Measurements from ENCODE around the gene LGR5. TPM values are rescaled to one million over a fixed set of nuclear protein-coding genes. Genes with fewer than 3 reads are reported as not detected.

Gene LGR5
- total and polyA plus RNA-seq, 3 experiments from 2014 or later, result not detected

GRCh38 chr12:71587012-71587411 lies 147.4 kb downstream of the LGR5 start:
- Histone ChIP-seq H3K9me3 (ENCODE audit: low read length) (no peaks in the 10 kb centered on the region), H3K4me1 (ENCODE audit: insufficient read depth, low read length) (no peaks in the 10 kb centered on the region), H3K27me3 (ENCODE audit: insufficient read depth, low read length, poor library complexity, severe bottlenecking) (peaks cover 4% of the 10 kb centered on the region), H3K27ac (ENCODE audit: low read depth, low read length) (no peak overlapping the region), H3K4me3 (ENCODE audit: low read length) (no peak overlapping the region), H3K36me3 (ENCODE audit: insufficient read depth, low read length) (no peaks in the 10 kb centered on the region)
- POLR2A ChIA-PET, result no interaction called here
- Mint-ChIP-seq H3K36me3 (peaks cover 0 to 2% (median 0%) of the 10 kb centered on the region in 3 donors), H3K4me3 (no peak overlapping the region), H3K9me3 (no peaks in the 10 kb centered on the region), H3K27ac (no peak overlapping the region), H3K27me3 (peaks cover 11 to 51% of the 10 kb centered on the region in 2 donors), H3K4me1 (no peaks in the 10 kb centered on the region)
- CTCF ChIA-PET, result no interaction called here
- DNase-seq, result no peak

GRCh38 chr12:71589478-71589881 lies 149.9 kb downstream of the LGR5 start:
- Histone ChIP-seq H3K27ac (ENCODE audit: low read depth, low read length) (no peak overlapping the region), H3K9me3 (ENCODE audit: low read length) (no peaks in the 10 kb centered on the region), H3K27me3 (ENCODE audit: insufficient read depth, low read length, poor library complexity, severe bottlenecking) (no peaks in the 10 kb centered on the region), H3K4me3 (ENCODE audit: low read length) (no peak overlapping the region), H3K4me1 (ENCODE audit: insufficient read depth, low read length) (no peaks in the 10 kb centered on the region), H3K36me3 (ENCODE audit: insufficient read depth, low read length) (no peaks in the 10 kb centered on the region)
- no peak overlapping the region for H3K4me3 Mint-ChIP-seq
- CTCF ChIA-PET, result no interaction called here
- H3K27me3 Mint-ChIP-seq, result peaks cover 16 to 64% of the 10 kb centered on the region in 2 donors
- no peak for DNase-seq
- H3K4me1 Mint-ChIP-seq, result no peaks in the 10 kb centered on the region
- H3K36me3 Mint-ChIP-seq, result peaks cover 0 to 3% (median 0%) of the 10 kb centered on the region in 3 donors
- no peaks in the 10 kb centered on the region for H3K9me3 Mint-ChIP-seq
- POLR2A ChIA-PET, result no interaction called here
- no peak overlapping the region for H3K27ac Mint-ChIP-seq

- no peaks in the 10 kb centered on the region for H3K4me1 Mint-ChIP-seq
These were observed 152.0 kb downstream of the LGR5 start for GRCh38 chr12:71591601-71592000.

GRCh38 chr12:71592841-71593240 lies 153.2 kb downstream of the LGR5 start:
- POLR2A ChIA-PET, result no interaction called here
- H3K27ac ChIP-seq (ENCODE audit: low read depth, low read length), result no peak overlapping the region
- H3K27me3 ChIP-seq (ENCODE audit: insufficient read depth, low read length, poor library complexity, severe bottlenecking), result no peaks in the 10 kb centered on the region
- H3K4me1 ChIP-seq (ENCODE audit: insufficient read depth, low read length), result no peaks in the 10 kb centered on the region
- Mint-ChIP-seq H3K9me3 (no peaks in the 10 kb centered on the region), H3K36me3 (peaks cover 0 to 3% (median 0%) of the 10 kb centered on the region in 3 donors), H3K27me3 (peaks cover 23 to 66% of the 10 kb centered on the region in 2 donors), H3K4me3 (no peak overlapping the region), H3K27ac (no peak overlapping the region), H3K4me1 (no peaks in the 10 kb centered on the region)
- H3K9me3 ChIP-seq (ENCODE audit: low read length), result no peaks in the 10 kb centered on the region
- no peak for DNase-seq
- CTCF ChIA-PET, result no interaction called here
- no peaks in the 10 kb centered on the region for H3K36me3 ChIP-seq (ENCODE audit: insufficient read depth, low read length)
- H3K4me3 ChIP-seq (ENCODE audit: low read length), result no peak overlapping the region

More at GRCh38 chr12:71591601-71592000, 152.0 kb downstream of the LGR5 start:
- Mint-ChIP-seq H3K27ac (no peak overlapping the region), H3K9me3 (no peaks in the 10 kb centered on the region), H3K4me3 (no peak overlapping the region), H3K36me3 (peaks cover 0 to 3% (median 0%) of the 10 kb centered on the region in 3 donors), H3K27me3 (peaks cover 21 to 74% of the 10 kb centered on the region in 2 donors)
- ChIA-PET POLR2A (no interaction called here), CTCF (no interaction called here)
- Histone ChIP-seq H3K36me3 (ENCODE audit: insufficient read depth, low read length) (no peaks in the 10 kb centered on the region), H3K27ac (ENCODE audit: low read depth, low read length) (no peak overlapping the region), H3K4me1 (ENCODE audit: insufficient read depth, low read length) (no peaks in the 10 kb centered on the region), H3K4me3 (ENCODE audit: low read length) (no peak overlapping the region), H3K9me3 (ENCODE audit: low read length) (no peaks in the 10 kb centered on the region), H3K27me3 (ENCODE audit: insufficient read depth, low read length, poor library complexity, severe bottlenecking) (no peaks in the 10 kb centered on the region)
- no peak for DNase-seq

- no peaks in the 10 kb centered on the region for H3K27me3 ChIP-seq (ENCODE audit: insufficient read depth, low read length, poor library complexity, severe bottlenecking)
- Mint-ChIP-seq H3K4me1 (no peaks in the 10 kb centered on the region), H3K27me3 (peaks cover 23 to 60% of the 10 kb centered on the region in 2 donors), H3K4me3 (no peak overlapping the region), H3K36me3 (peaks cover 0 to 3% (median 0%) of the 10 kb centered on the region in 3 donors), H3K27ac (no peak overlapping the region), H3K9me3 (no peaks in the 10 kb centered on the region)
- no peaks in the 10 kb centered on the region for H3K9me3 ChIP-seq (ENCODE audit: low read length)
- ChIA-PET CTCF (no interaction called here), POLR2A (no interaction called here)
- no peak overlapping the region for H3K4me3 ChIP-seq (ENCODE audit: low read length)
- no peaks in the 10 kb centered on the region for H3K36me3 ChIP-seq (ENCODE audit: insufficient read depth, low read length)
- no peak for DNase-seq
- no peaks in the 10 kb centered on the region for H3K4me1 ChIP-seq (ENCODE audit: insufficient read depth, low read length)
- no peak overlapping the region for H3K27ac ChIP-seq (ENCODE audit: low read depth, low read length)
These were observed 154.8 kb downstream of the LGR5 start for GRCh38 chr12:71594214-71594948.

- POLR2A ChIA-PET, result no interaction called here
- no peak for DNase-seq
- peaks cover 9 to 19% of the 10 kb centered on the region in 2 donors for H3K27me3 Mint-ChIP-seq
- no peak overlapping the region for H3K4me3 Mint-ChIP-seq
- H3K9me3 Mint-ChIP-seq, result peaks cover 0 to 1% (median 0%) of the 10 kb centered on the region in 5 donors
- Histone ChIP-seq H3K27me3 (ENCODE audit: insufficient read depth, low read length, poor library complexity, severe bottlenecking) (no peaks in the 10 kb centered on the region), H3K4me3 (ENCODE audit: low read length) (no peak overlapping the region), H3K4me1 (ENCODE audit: insufficient read depth, low read length) (no peaks in the 10 kb centered on the region), H3K9me3 (ENCODE audit: low read length) (no peaks in the 10 kb centered on the region), H3K27ac (ENCODE audit: low read depth, low read length) (no peak overlapping the region), H3K36me3 (ENCODE audit: insufficient read depth, low read length) (no peaks in the 10 kb centered on the region)
- CTCF ChIA-PET, result no interaction called here
- H3K27ac Mint-ChIP-seq, result no peak overlapping the region
- H3K36me3 Mint-ChIP-seq, result no peaks in the 10 kb centered on the region
- H3K4me1 Mint-ChIP-seq, result no peaks in the 10 kb centered on the region
These were observed 159.6 kb downstream of the LGR5 start for GRCh38 chr12:71599210-71599609.

GRCh38 chr12:71601546-71601945 lies 161.9 kb downstream of the LGR5 start:
- no peak overlapping the region for H3K4me3 Mint-ChIP-seq
- peaks cover 0 to 7% (median 0%) of the 10 kb centered on the region in 3 donors for H3K36me3 Mint-ChIP-seq
- no peak for DNase-seq
- Histone ChIP-seq H3K27me3 (ENCODE audit: insufficient read depth, low read length, poor library complexity, severe bottlenecking) (no peaks in the 10 kb centered on the region), H3K36me3 (ENCODE audit: insufficient read depth, low read length) (no peaks in the 10 kb centered on the region), H3K9me3 (ENCODE audit: low read length) (no peaks in the 10 kb centered on the region), H3K27ac (ENCODE audit: low read depth, low read length) (no peak overlapping the region), H3K4me1 (ENCODE audit: insufficient read depth, low read length) (no peaks in the 10 kb centered on the region), H3K4me3 (ENCODE audit: low read length) (no peak overlapping the region)
- ChIA-PET CTCF (no interaction called here), POLR2A (no interaction called here)
- H3K4me1 Mint-ChIP-seq, result no peaks in the 10 kb centered on the region
- H3K27me3 Mint-ChIP-seq, result peaks cover 1 to 3% of the 10 kb centered on the region in 2 donors
- H3K9me3 Mint-ChIP-seq, result peaks cover 0 to 1% (median 0%) of the 10 kb centered on the region in 5 donors
- H3K27ac Mint-ChIP-seq, result no peak overlapping the region

GRCh38 chr12:71602761-71603577 lies 163.4 kb downstream of the LGR5 start:
- no peaks in the 10 kb centered on the region for H3K9me3 ChIP-seq (ENCODE audit: low read length)
- no peaks in the 10 kb centered on the region for H3K4me1 Mint-ChIP-seq
- no peaks in the 10 kb centered on the region for H3K36me3 ChIP-seq (ENCODE audit: insufficient read depth, low read length)
- POLR2A ChIA-PET, result no interaction called here
- peak overlapping the region in 4 of 8 donors; percentile 32 to 75 (median 52) for H3K27ac Mint-ChIP-seq
- H3K4me1 ChIP-seq (ENCODE audit: insufficient read depth, low read length), result no peaks in the 10 kb centered on the region
- H3K27ac ChIP-seq (ENCODE audit: low read depth, low read length), result no peak overlapping the region
- H3K36me3 Mint-ChIP-seq, result peaks cover 0 to 21% (median 8%) of the 10 kb centered on the region in 3 donors
- H3K4me3 ChIP-seq (ENCODE audit: low read length), result no peak overlapping the region
- DNase-seq, result no peak
- H3K27me3 ChIP-seq (ENCODE audit: insufficient read depth, low read length, poor library complexity, severe bottlenecking), result no peaks in the 10 kb centered on the region
- H3K9me3 Mint-ChIP-seq, result peaks cover 0 to 1% (median 0%) of the 10 kb centered on the region in 5 donors
- H3K27me3 Mint-ChIP-seq, result peaks cover 0 to 3% of the 10 kb centered on the region in 2 donors
- no peak overlapping the region for H3K4me3 Mint-ChIP-seq
- CTCF ChIA-PET, result no interaction called here

All from CD8-positive, alpha-beta memory T cell (primary cell).